OCI-LY1 (cell line): Measurements from ENCODE around the gene CFP.
"Not testable (repeated sequence)": the region's sequence is repeated elsewhere in the genome, so short reads cannot be mapped to it uniquely, and the experiment has no call there.

Experiments
- H2AFZ ChIP-seq: fragments of 200-600 bp; sonication (generic), shearing (Covaris generic); 2 replicates; pipeline ENCODE4 v1.6.0; 2014; ENCODE audit warnings: antibody characterized with exemption, mild to moderate bottlenecking, low read length
- H3F3A ChIP-seq: fragments of 200-600 bp; sonication (generic), shearing (Covaris generic); 2 replicates; pipeline ENCODE4 v1.6.0; 2014; ENCODE audit warnings: mild to moderate bottlenecking, antibody characterized with exemption, low read length, moderate library complexity; ENCODE audit not compliant: insufficient read depth
- H3K27ac ChIP-seq: fragments of 200-600 bp; sonication (generic); 2 replicates; pipeline ENCODE4 v1.5.1; 2014; ENCODE audit warnings: low read length, mixed run types, mild to moderate bottlenecking, low read depth; ENCODE audit not compliant: poor library complexity, severe bottlenecking
- H3K27me3 ChIP-seq: fragments of 200-600 bp; sonication (generic); 2 replicates; pipeline ENCODE4 v1.6.0; 2014; ENCODE audit warnings: antibody characterized with exemption, mild to moderate bottlenecking, low read length, moderate library complexity; ENCODE audit not compliant: insufficient read depth
- H3K36me3 ChIP-seq: fragments of 200-600 bp; sonication (generic); 2 replicates; pipeline ENCODE4 v1.6.1; 2014; ENCODE audit warnings: mild to moderate bottlenecking, antibody characterized with exemption, low read length, moderate library complexity, mixed read lengths; ENCODE audit not compliant: insufficient read depth
- H3K4me1 ChIP-seq: fragments of 200-600 bp; sonication (generic); 2 replicates; pipeline ENCODE4 v1.5.1; 2014; ENCODE audit warnings: mild to moderate bottlenecking, low read length, moderate library complexity; ENCODE audit not compliant: insufficient read depth, severe bottlenecking
- H3K4me2 ChIP-seq: fragments of 200-600 bp; sonication (generic), shearing (Covaris generic); 2 replicates; pipeline ENCODE4 v1.6.1; 2014; ENCODE audit warnings: low read length
- H3K4me3 ChIP-seq: fragments of 200-600 bp; sonication (generic); 2 replicates; pipeline ENCODE4 v1.5.1; 2014; ENCODE audit warnings: low read length, low read depth, mild to moderate bottlenecking, mixed read lengths; ENCODE audit not compliant: poor library complexity, severe bottlenecking
- H3K79me2 ChIP-seq: fragments of 200-600 bp; shearing (Covaris generic); 2 replicates; pipeline ENCODE4 v1.6.1; 2016; ENCODE audit warnings: mixed run types, low read length, mixed read lengths; ENCODE audit not compliant: insufficient read depth
- H3K9ac ChIP-seq: fragments of 200-600 bp; sonication (generic), shearing (Covaris generic); 2 replicates; pipeline ENCODE4 v1.6.1; 2014; ENCODE audit warnings: mild to moderate bottlenecking, low read length, mixed read lengths
- H3K9me2 ChIP-seq: fragments of 200-600 bp; sonication (generic), shearing (Covaris generic); 2 replicates; pipeline ENCODE4 v1.6.1; 2014; ENCODE audit warnings: low read depth, mild to moderate bottlenecking, low read length, mixed read lengths
- H3K9me3 ChIP-seq: fragments of 200-600 bp; shearing (Covaris generic); 2 replicates; pipeline ENCODE4 v1.6.1; 2014; ENCODE audit warnings: low read length, mixed read lengths
- H4K20me1 ChIP-seq: fragments of 200-600 bp; sonication (generic), shearing (Covaris generic); 2 replicates; pipeline ENCODE4 v1.6.0; 2016; ENCODE audit warnings: mild to moderate bottlenecking, low read length; ENCODE audit not compliant: insufficient read depth
- CTCF ChIP-seq: fragments of 200-600 bp; sonication (generic), shearing (Covaris generic); IDR thresholded peaks from 2 replicates; pipeline ENCODE4 v1.5.1; 2017; ENCODE audit warnings: mild to moderate bottlenecking, antibody characterized with exemption, low read length, moderate library complexity, mixed read lengths
- EZH2 ChIP-seq: fragments of 200-600 bp; sonication (generic), shearing (Covaris generic); IDR thresholded peaks from 2 replicates; pipeline ENCODE4 v1.8.0; 2017; ENCODE audit warnings: borderline replicate concordance, mixed run types, mild to moderate bottlenecking, antibody characterized with exemption, low read length, moderate library complexity, mixed read lengths

The CFP gene

GRCh38 chrX:47605024-47605423 lies 24.7 kb downstream of the CFP start:
- H2AFZ ChIP-seq = no peak overlapping the region
- TF ChIP-seq EZH2 (no peak), CTCF (no peak)

GRCh38 chrX:47603125-47603524 lies 26.6 kb downstream of the CFP start:
- H3K9me3 ChIP-seq, H3K4me1 ChIP-seq, H4K20me1 ChIP-seq, H2AFZ ChIP-seq, H3K36me3 ChIP-seq, H3K27me3 ChIP-seq, H3F3A ChIP-seq, H3K4me3 ChIP-seq, H3K27ac ChIP-seq, H3K9me2 ChIP-seq, H3K79me2 ChIP-seq, H3K9ac ChIP-seq, H3K4me2 ChIP-seq: not testable (repeated sequence)

More at GRCh38 chrX:47605024-47605423, 24.7 kb downstream of the CFP start:
- no peak overlapping the region for H3K27ac ChIP-seq
- no peaks in the 10 kb centered on the region for H3F3A ChIP-seq
- no peaks in the 10 kb centered on the region for H3K4me1 ChIP-seq
- no peaks in the 10 kb centered on the region for H3K36me3 ChIP-seq
- H3K27me3 ChIP-seq = no peaks in the 10 kb centered on the region
- no peaks in the 10 kb centered on the region for H3K9me3 ChIP-seq
- H3K79me2 ChIP-seq = no peaks in the 10 kb centered on the region
- no peaks in the 10 kb centered on the region for H3K9me2 ChIP-seq
- H3K9ac ChIP-seq = no peak overlapping the region
- H4K20me1 ChIP-seq = no peaks in the 10 kb centered on the region
- H3K4me2 ChIP-seq = no peak overlapping the region
- H3K4me3 ChIP-seq = no peak overlapping the region

GRCh38 chrX:47597222-47597621 lies 32.5 kb downstream of the CFP start:
- H3K27ac ChIP-seq = no peak overlapping the region
- no peak overlapping the region for H2AFZ ChIP-seq
- H3K9me3 ChIP-seq = no peaks in the 10 kb centered on the region
- no peaks in the 10 kb centered on the region for H4K20me1 ChIP-seq
- no peaks in the 10 kb centered on the region for H3F3A ChIP-seq
- H3K79me2 ChIP-seq = no peaks in the 10 kb centered on the region
- H3K9me2 ChIP-seq = no peaks in the 10 kb centered on the region
- H3K4me2 ChIP-seq = no peak overlapping the region
- no peaks in the 10 kb centered on the region for H3K4me1 ChIP-seq
- no peak overlapping the region for H3K4me3 ChIP-seq
- TF ChIP-seq EZH2 = no peak
- TF ChIP-seq CTCF = no peak
- H3K36me3 ChIP-seq = no peaks in the 10 kb centered on the region
- no peak overlapping the region for H3K9ac ChIP-seq
- no peaks in the 10 kb centered on the region for H3K27me3 ChIP-seq

- H3F3A ChIP-seq = no peaks in the 10 kb centered on the region
- H3K9ac ChIP-seq = no peak overlapping the region
- no peaks in the 10 kb centered on the region for H3K79me2 ChIP-seq
- H3K9me2 ChIP-seq = no peaks in the 10 kb centered on the region
- H2AFZ ChIP-seq = no peak overlapping the region
- H3K9me3 ChIP-seq = no peaks in the 10 kb centered on the region
- H3K36me3 ChIP-seq = no peaks in the 10 kb centered on the region
- no peak for TF ChIP-seq CTCF
- no peak for TF ChIP-seq EZH2
- no peak overlapping the region for H3K27ac ChIP-seq
- H3K27me3 ChIP-seq = no peaks in the 10 kb centered on the region
- no peaks in the 10 kb centered on the region for H3K4me1 ChIP-seq
- no peak overlapping the region for H3K4me3 ChIP-seq
- H3K4me2 ChIP-seq = no peak overlapping the region
- H4K20me1 ChIP-seq = no peaks in the 10 kb centered on the region
These were observed 33.5 kb downstream of the CFP start for GRCh38 chrX:47596256-47596655.
